HepG2 (cell line): ENCODE results near the gene MYL6.

ENCODE experiments used
- ASH2L ChIP-seq: fragments of 300-600, 200-600 bp; sonication (generic); IDR thresholded peaks from 2 replicates; pipeline ENCODE4 v1.7.0; 2017; ENCODE audit warnings: low read depth, mild to moderate bottlenecking, moderate library complexity, mixed read lengths, low read length; ENCODE audit not compliant: insufficient read length
- CEBPZ ChIP-seq: IDR thresholded peaks from 2 replicates; pipeline ENCODE4 v1.6.1; 2012; ENCODE audit warnings: low read length, improper control_type of control experiment
- CHD2 ChIP-seq: IDR thresholded peaks from 2 replicates; pipeline ENCODE4 v1.6.1; 2011; ENCODE audit warnings: low read depth, low read length, improper control_type of control experiment
- CTCF ChIP-seq: sonication (generic); formaldehyde crosslinking; IDR thresholded peaks from 2 replicates; pipeline ENCODE4 v1.5.0; 2020; ENCODE audit warnings: mild to moderate bottlenecking, missing genetic modification reagents, moderate library complexity
- GABPA ChIP-seq, 2 experiments: IDR thresholded peaks; 2 replicates each; pipeline ENCODE4 v1.6.1; 2011 to 2016; ENCODE audit warnings: low read depth in 2 of 2, low read length in 1 of 2, missing biosample characterization in 1 of 2, missing genetic modification characterization in 1 of 2
- HOMEZ ChIP-seq: IDR thresholded peaks from 2 replicates; pipeline ENCODE4 v1.6.1; 2016; ENCODE audit warnings: low read depth
- MTF1 ChIP-seq: sonication (generic); formaldehyde crosslinking; IDR thresholded peaks from 2 replicates; pipeline ENCODE4 v1.5.0; 2020; ENCODE audit warnings: missing genetic modification reagents
- PHF8 ChIP-seq: sonication (generic); formaldehyde crosslinking; IDR thresholded peaks from 2 replicates; pipeline ENCODE4 v1.5.0; 2020; ENCODE audit warnings: missing genetic modification reagents
- POLR2A ChIP-seq, 2 experiments: IDR thresholded peaks; 2 replicates each; pipeline ENCODE4 v1.6.1; 2011; ENCODE audit warnings: low read depth in 2 of 2, low read length in 2 of 2, mild to moderate bottlenecking in 1 of 2, moderate library complexity in 1 of 2; ENCODE audit not compliant: insufficient read depth in 1 of 2
- RERE ChIP-seq: IDR thresholded peaks from 2 replicates; pipeline ENCODE4 v1.6.1; 2016; ENCODE audit warnings: low read depth, missing genetic modification reagents, missing compliant biosample characterization
- SRF ChIP-seq: IDR thresholded peaks from 2 replicates; pipeline ENCODE4 v1.6.1; 2011; ENCODE audit warnings: mild to moderate bottlenecking, low read depth, low read length, moderate library complexity
- TOE1 ChIP-seq: sonication (generic); formaldehyde crosslinking; IDR thresholded peaks from 2 replicates; pipeline ENCODE4 v1.4.0; 2020; ENCODE audit warnings: mild to moderate bottlenecking, missing genetic modification reagents
- USF2 ChIP-seq, 2 experiments: sonication (generic) in 1 of 2; formaldehyde crosslinking in 1 of 2; IDR thresholded peaks; 2 replicates each; pipeline versions ENCODE4 v1.5.1 to v1.6.1; 2011 to 2020; ENCODE audit warnings: borderline replicate concordance in 1 of 2, low read depth in 1 of 2, low read length in 1 of 2, mild to moderate bottlenecking in 1 of 2, missing genetic modification reagents in 1 of 2, moderate library complexity in 1 of 2

- TF ChIP-seq TOE1 (CRISPR knock-in tag) (no peak), CHD2 (no peak), ASH2L (no peak), PHF8 (CRISPR knock-in tag) (no peak), CTCF (CRISPR knock-in tag) (no peak), SRF (no peak), RERE (CRISPR knock-in tag) (no peak), MTF1 (no peak), HOMEZ (CRISPR knock-in tag) (no peak), CEBPZ (no peak), USF2 (IDR thresholded peaks at IDR 0.05; ENCODE audit: low read depth, low read length) (no peak), USF2 (CRISPR knock-in tag; IDR thresholded peaks at IDR 0.05; ENCODE audit: borderline replicate concordance) (no peak), GABPA (IDR thresholded peaks at IDR 0.05; ENCODE audit: low read depth, low read length) (no peak), GABPA (CRISPR knock-in tag; IDR thresholded peaks at IDR 0.05; ENCODE audit: low read depth) (no peak), POLR2A (IDR thresholded peaks at IDR 0.05; ENCODE audit: insufficient read depth in 1 of 2, low read depth in 2 of 2, low read length in 2 of 2) (0 out of 4 replicates have a peak, but pooled peaks of 1 of the 2 experiments have one; percentile 43)
Observed at GRCh38 chr12:56165369-56165768, 7.2 kb downstream of the MYL6 start.
